GM18498 (cell line): ENCODE data around the gene GNPTAB.

Experiments
- ATAC-seq: cut with Tn5 transposase; IDR thresholded peaks from one replicate; pipeline ENCODE4 v1.9.1; 2021; ENCODE audit warnings: mild to moderate bottlenecking, moderate library complexity; ENCODE audit not compliant: unreplicated experiment

GNPTAB gene

GRCh38 chr12:101775816-101776215, 54.9 kb downstream of the GNPTAB start:
- ATAC-seq = no peak

- ATAC-seq = peak; percentile 83
These were observed 57.1 kb downstream of the GNPTAB start for GRCh38 chr12:101773650-101774162.

GRCh38 chr12:101772012-101772775, 58.6 kb downstream of the GNPTAB start:
- no peak for ATAC-seq

- no peak for ATAC-seq
These were observed 60.9 kb downstream of the GNPTAB start for GRCh38 chr12:101769865-101770264.

- ATAC-seq = no peak
These were observed 62.0 kb downstream of the GNPTAB start for GRCh38 chr12:101768781-101769180.

GRCh38 chr12:101767537-101767936, 63.2 kb downstream of the GNPTAB start:
- no peak for ATAC-seq

- no peak for ATAC-seq
These were observed 66.5 kb downstream of the GNPTAB start for GRCh38 chr12:101764051-101764792.

- no peak for ATAC-seq
These were observed 67.4 kb downstream of the GNPTAB start for GRCh38 chr12:101763246-101763931.

- no peak for ATAC-seq
These were observed 69.0 kb downstream of the GNPTAB start for GRCh38 chr12:101761781-101762180.

- no peak for ATAC-seq
These were observed 69.4 kb downstream of the GNPTAB start for GRCh38 chr12:101761350-101761749.

- peak; percentile 68 for ATAC-seq
These were observed 71.2 kb downstream of the GNPTAB start for GRCh38 chr12:101759396-101760047.

GRCh38 chr12:101750152-101750551, 80.6 kb downstream of the GNPTAB start:
- no peak for ATAC-seq

- no peak for ATAC-seq
These were observed 81.1 kb downstream of the GNPTAB start for GRCh38 chr12:101749657-101750056.

GRCh38 chr12:101748907-101749306, 81.9 kb downstream of the GNPTAB start:
- no peak for ATAC-seq

GRCh38 chr12:101747697-101748096, 83.1 kb downstream of the GNPTAB start:
- no peak for ATAC-seq

GRCh38 chr12:101746661-101747060, 84.1 kb downstream of the GNPTAB start:
- no peak for ATAC-seq

GRCh38 chr12:101746196-101746595, 84.6 kb downstream of the GNPTAB start:
- no peak for ATAC-seq

- ATAC-seq = no peak
These were observed 85.3 kb downstream of the GNPTAB start for GRCh38 chr12:101745481-101745880.

GRCh38 chr12:101743724-101744472, 86.9 kb downstream of the GNPTAB start:
- ATAC-seq = peak; percentile 97

GRCh38 chr12:101743242-101743641, 87.5 kb downstream of the GNPTAB start:
- no peak for ATAC-seq
